RWPE2 (cell line): Measurements from ENCODE around the gene TOMM34.

ENCODE experiments used
- ATAC-seq: fragments of 200-7000 bp; cut with Tn5 transposase; 3 replicates; pipeline ENCODE4 v1.9.1; 2021; ENCODE audit warnings: low read depth
- DNase-seq: peaks from one replicate; pipeline ENCODE4 v3.0.0-alpha.2; 2020; ENCODE audit warnings: low spot score
- H3K27ac ChIP-seq: fragments of 450-650 bp; 2 replicates; pipeline ENCODE4 v1.5.1; 2017; ENCODE audit warnings: mild to moderate bottlenecking; ENCODE audit not compliant: poor library complexity, severe bottlenecking
- H3K27me3 ChIP-seq: fragments of 250-450 bp; sonication (Bioruptor Pico); 2 replicates; pipeline ENCODE4 v1.5.1; 2021; ENCODE audit warnings: mild to moderate bottlenecking, moderate library complexity; ENCODE audit not compliant: insufficient read depth, poor library complexity, severe bottlenecking
- H3K36me3 ChIP-seq: fragments of 250-450 bp; sonication (Bioruptor Pico); 2 replicates; pipeline ENCODE4 v1.5.1; 2020; ENCODE audit warnings: low read depth, mild to moderate bottlenecking, moderate library complexity
- H3K4me1 ChIP-seq: fragments of 250-450 bp; sonication (Bioruptor Pico); 2 replicates; pipeline ENCODE4 v1.5.1; 2021; ENCODE audit warnings: mild to moderate bottlenecking, moderate library complexity; ENCODE audit not compliant: insufficient read depth, poor library complexity, severe bottlenecking
- H3K4me3 ChIP-seq: fragments of 250-450 bp; sonication (Bioruptor Pico); 2 replicates; pipeline ENCODE4 v1.5.1; 2021; ENCODE audit warnings: mild to moderate bottlenecking, moderate library complexity; ENCODE audit not compliant: severe bottlenecking
- H3K9me3 ChIP-seq: fragments of 250-450 bp; sonication (Bioruptor Pico); 2 replicates; pipeline ENCODE4 v1.5.1; 2021; ENCODE audit warnings: mild to moderate bottlenecking, moderate library complexity; ENCODE audit not compliant: severe bottlenecking
- TF ChIP-seq, protein P1 (sequence below): fragments of 450-650 bp; IDR thresholded peaks from one replicate; pipeline ENCODE4 v1.5.1; 2017; ENCODE audit warnings: mild to moderate bottlenecking, moderate library complexity; ENCODE audit not compliant: poor library complexity, severe bottlenecking

Gene TOMM34

DNA sequence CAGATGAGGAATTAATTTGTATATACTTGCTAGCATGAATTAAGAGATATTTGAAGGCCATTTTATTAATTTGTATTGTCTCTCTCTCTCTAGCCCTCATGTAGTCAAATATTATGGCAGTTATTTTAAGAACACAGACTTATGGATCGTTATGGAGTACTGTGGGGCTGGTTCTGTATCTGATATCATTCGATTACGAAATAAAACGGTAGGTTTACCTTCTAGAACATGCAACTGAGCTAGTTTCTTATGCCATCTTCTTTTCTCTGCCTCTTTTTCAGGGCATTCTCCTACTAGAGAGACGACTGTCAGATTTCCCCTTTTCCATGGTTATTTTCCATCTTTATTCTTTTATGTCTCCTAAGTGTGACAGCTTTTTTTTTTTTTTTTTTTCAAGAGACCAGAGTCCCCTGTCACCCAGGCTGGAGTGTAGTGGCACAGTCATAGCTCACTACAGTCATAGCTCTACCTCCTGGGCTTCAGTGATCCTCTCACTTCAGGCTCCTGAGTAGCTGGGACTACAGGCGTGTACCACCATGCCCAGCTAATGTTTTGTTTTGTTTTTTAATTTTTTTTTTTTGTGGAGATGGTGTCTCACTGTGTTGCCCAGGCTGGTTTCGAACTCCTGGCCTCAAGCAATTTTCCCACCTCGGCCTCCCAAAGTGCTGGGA lies 21.7 kb upstream of the TOMM34 start:
- H3K9me3 ChIP-seq: no peaks in the 10 kb centered on the region
- no peaks in the 10 kb centered on the region for H3K27me3 ChIP-seq
- ATAC-seq (no peak), DNase-seq (no peak)
- TF ChIP-seq, protein P1, sequence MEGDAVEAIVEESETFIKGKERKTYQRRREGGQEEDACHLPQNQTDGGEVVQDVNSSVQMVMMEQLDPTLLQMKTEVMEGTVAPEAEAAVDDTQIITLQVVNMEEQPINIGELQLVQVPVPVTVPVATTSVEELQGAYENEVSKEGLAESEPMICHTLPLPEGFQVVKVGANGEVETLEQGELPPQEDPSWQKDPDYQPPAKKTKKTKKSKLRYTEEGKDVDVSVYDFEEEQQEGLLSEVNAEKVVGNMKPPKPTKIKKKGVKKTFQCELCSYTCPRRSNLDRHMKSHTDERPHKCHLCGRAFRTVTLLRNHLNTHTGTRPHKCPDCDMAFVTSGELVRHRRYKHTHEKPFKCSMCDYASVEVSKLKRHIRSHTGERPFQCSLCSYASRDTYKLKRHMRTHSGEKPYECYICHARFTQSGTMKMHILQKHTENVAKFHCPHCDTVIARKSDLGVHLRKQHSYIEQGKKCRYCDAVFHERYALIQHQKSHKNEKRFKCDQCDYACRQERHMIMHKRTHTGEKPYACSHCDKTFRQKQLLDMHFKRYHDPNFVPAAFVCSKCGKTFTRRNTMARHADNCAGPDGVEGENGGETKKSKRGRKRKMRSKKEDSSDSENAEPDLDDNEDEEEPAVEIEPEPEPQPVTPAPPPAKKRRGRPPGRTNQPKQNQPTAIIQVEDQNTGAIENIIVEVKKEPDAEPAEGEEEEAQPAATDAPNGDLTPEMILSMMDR: no peak
- H3K27ac ChIP-seq: no peak overlapping the region
- peaks cover 98% of the 10 kb centered on the region for H3K36me3 ChIP-seq
- no peak overlapping the region for H3K4me3 ChIP-seq
- H3K4me1 ChIP-seq: no peaks in the 10 kb centered on the region

DNA sequence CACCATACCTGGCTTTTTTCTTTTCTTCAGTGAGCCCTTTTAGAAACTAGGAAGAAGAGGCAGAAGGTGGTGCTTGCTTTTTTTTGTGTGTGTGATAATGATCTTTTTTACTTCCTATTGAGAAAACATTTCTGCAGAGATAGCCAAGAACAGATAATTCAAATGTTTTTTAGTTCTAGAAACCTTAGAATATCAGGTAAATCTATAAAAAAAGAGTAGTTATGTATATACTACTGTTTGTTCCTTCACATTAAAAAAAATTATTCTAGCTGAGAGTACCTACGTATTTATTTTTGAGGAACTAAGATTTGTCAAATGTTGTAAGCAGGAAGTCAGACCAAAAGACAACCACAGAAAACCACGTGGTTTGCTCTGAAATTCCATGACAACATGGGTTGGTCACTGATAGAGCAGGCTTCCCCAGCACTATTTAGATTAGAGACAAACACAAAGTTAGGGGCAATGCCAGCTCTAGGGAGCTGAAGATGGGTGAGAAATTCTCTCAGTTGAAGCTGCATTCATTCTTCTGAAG lies 19.0 kb upstream of the TOMM34 start:
- H3K4me1 ChIP-seq: no peaks in the 10 kb centered on the region
- no peaks in the 10 kb centered on the region for H3K27me3 ChIP-seq
- no peaks in the 10 kb centered on the region for H3K9me3 ChIP-seq
- DNase-seq: no peak
- TF ChIP-seq, protein P1: no peak
- H3K27ac ChIP-seq: no peak overlapping the region
- H3K4me3 ChIP-seq: no peak overlapping the region
- 0 out of 3 replicates have a peak, but pooled peaks have one; percentile 51 for ATAC-seq
- H3K36me3 ChIP-seq: peaks cover 98% of the 10 kb centered on the region

DNA sequence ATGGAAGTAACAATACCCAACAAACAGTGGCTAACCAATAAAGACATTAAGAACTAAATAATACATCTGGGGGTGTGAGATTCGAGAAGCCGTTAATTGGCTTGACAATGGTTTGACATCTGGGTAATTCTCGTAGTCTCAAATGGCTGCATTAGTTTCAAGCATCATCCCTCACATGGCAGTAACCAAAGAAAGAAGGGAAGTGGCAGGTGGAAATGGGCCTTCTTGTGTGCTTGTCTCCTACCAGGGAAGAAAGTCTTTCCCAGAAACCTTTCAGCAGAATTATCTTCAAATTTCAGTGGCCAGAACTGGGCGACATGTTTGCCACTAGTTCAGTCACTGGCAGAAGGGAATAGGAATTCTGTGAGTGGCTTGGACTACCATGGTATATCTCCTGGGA lies 16.5 kb upstream of the TOMM34 start:
- Histone ChIP-seq H3K36me3 (peaks cover 100% of the 10 kb centered on the region), H3K9me3 (no peaks in the 10 kb centered on the region), H3K27ac (no peak overlapping the region), H3K4me3 (no peak overlapping the region), H3K27me3 (no peaks in the 10 kb centered on the region), H3K4me1 (peaks cover 15% of the 10 kb centered on the region)
- no peak for DNase-seq
- no peak for ATAC-seq
- TF ChIP-seq, protein P1: no peak

DNA sequence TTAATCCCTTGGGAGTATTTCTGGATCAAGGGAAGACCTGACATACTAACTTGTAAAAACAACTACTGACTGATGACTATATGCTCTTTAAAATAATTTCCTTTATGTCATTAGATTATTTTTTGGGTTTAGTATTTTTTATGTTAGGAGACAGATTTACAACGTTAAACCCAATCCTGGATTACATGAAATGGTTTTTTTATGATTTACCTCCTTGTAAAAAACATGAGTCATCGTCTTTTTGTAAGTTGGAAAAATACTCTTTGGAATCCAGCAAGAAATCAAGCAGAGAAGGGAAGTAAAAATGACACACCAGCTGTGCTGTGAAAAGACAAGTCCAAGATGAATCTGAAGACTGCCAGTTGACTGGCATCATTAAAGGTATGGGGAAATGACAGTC lies 12.9 kb upstream of the TOMM34 start:
- H3K9me3 ChIP-seq: no peaks in the 10 kb centered on the region
- DNase-seq (no peak), ATAC-seq (peak; percentile 60)
- H3K4me1 ChIP-seq: peaks cover 39% of the 10 kb centered on the region
- peak overlapping the region; percentile 58 for H3K27ac ChIP-seq
- no peaks in the 10 kb centered on the region for H3K27me3 ChIP-seq
- peaks cover 74% of the 10 kb centered on the region for H3K36me3 ChIP-seq
- no peak overlapping the region for H3K4me3 ChIP-seq
- TF ChIP-seq, protein P1: no peak

DNA sequence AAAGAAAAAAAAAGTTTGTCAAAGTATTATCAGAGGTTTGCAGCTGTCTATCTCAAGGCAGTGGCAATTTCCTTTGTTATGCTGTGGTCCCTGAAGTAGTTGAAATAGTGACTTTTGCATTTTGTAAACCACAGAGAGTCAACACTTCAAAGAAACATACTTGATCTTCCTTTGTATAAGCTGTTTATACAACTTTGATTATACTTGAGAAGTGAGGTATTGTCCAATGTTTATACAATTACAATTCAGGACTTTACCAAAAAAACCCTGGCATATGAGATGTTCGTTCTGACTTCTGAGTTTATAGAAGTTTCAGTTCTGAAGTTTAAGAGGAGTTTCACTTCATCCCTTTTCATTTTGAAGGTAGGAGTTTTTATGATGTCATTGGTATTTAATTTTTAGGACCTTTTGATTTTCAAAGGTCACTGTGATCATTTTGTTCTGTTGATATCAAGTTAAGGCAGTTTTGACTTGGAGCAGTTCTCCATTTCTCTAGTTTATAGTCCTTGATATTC lies 10.1 kb upstream of the TOMM34 start:
- ATAC-seq (no peak), DNase-seq (no peak)
- Histone ChIP-seq H3K27me3 (no peaks in the 10 kb centered on the region), H3K36me3 (peaks cover 46% of the 10 kb centered on the region), H3K4me1 (peaks cover 50% of the 10 kb centered on the region), H3K27ac (no peak overlapping the region), H3K4me3 (no peak overlapping the region), H3K9me3 (no peaks in the 10 kb centered on the region)
- TF ChIP-seq, protein P1: no peak
